Osteoblast (primary cell): ENCODE data around the gene GOLGA1. TPM values are rescaled to one million over a fixed set of nuclear protein-coding genes. Genes with fewer than 3 reads are reported as not detected.

Experiments used
- DNase-seq: peaks from one replicate; pipeline ENCODE4 v3.0.0; 2011; ENCODE audit warnings: low spot score, mixed read lengths; ENCODE audit not compliant: insufficient read length; ENCODE audit errors: missing footprints
- H2AFZ ChIP-seq: 2 replicates; pipeline ENCODE4 v1.6.0; 2011; ENCODE audit warnings: mild to moderate bottlenecking, low read length
- H3K27ac ChIP-seq: 2 replicates; pipeline ENCODE4 v1.5.1; 2011; ENCODE audit warnings: mild to moderate bottlenecking, low read depth, low read length, moderate library complexity
- H3K27me3 ChIP-seq: 2 replicates; pipeline ENCODE4 v1.6.0; 2012; ENCODE audit warnings: mild to moderate bottlenecking, control low read depth, inconsistent platforms, low read length, moderate library complexity; ENCODE audit not compliant: insufficient read depth
- H3K36me3 ChIP-seq: 2 replicates; pipeline ENCODE4 v1.5.1; 2011; ENCODE audit warnings: mild to moderate bottlenecking, low read length, control low read depth, moderate library complexity; ENCODE audit not compliant: insufficient read depth
- H3K4me1 ChIP-seq: 2 replicates; pipeline ENCODE4 v1.5.1; 2011; ENCODE audit warnings: mild to moderate bottlenecking, low read length, control low read depth, moderate library complexity; ENCODE audit not compliant: insufficient read depth
- H3K4me2 ChIP-seq: 2 replicates; pipeline ENCODE4 v1.6.0; 2011; ENCODE audit warnings: mild to moderate bottlenecking, low read length; ENCODE audit not compliant: insufficient read depth
- H3K4me3 ChIP-seq: fragments of 200-600 bp; sonication (generic); 3 replicates; pipeline ENCODE4 v1.5.1; 2012; ENCODE audit warnings: mild to moderate bottlenecking, low read length, inconsistent platforms; ENCODE audit not compliant: insufficient read depth
- H3K79me2 ChIP-seq: 2 replicates; pipeline ENCODE4 v1.6.0; 2012; ENCODE audit warnings: mild to moderate bottlenecking, low read length, control low read depth, inconsistent platforms; ENCODE audit not compliant: insufficient read depth
- H3K9me3 ChIP-seq: 2 replicates; pipeline ENCODE4 v1.5.1; 2011; ENCODE audit warnings: low read depth, low read length, control low read depth
- H4K20me1 ChIP-seq: 2 replicates; pipeline ENCODE4 v1.6.0; 2012; ENCODE audit warnings: mild to moderate bottlenecking, low read length, control low read depth; ENCODE audit not compliant: insufficient read depth
- CTCF ChIP-seq: IDR thresholded peaks from 2 replicates; pipeline ENCODE4 v1.5.1; 2011; ENCODE audit warnings: mild to moderate bottlenecking, low read depth, low read length, moderate library complexity; ENCODE audit errors: extremely low read depth
- total RNA-seq: library from RNA; depleted of rRNA; stranded (reverse); fragments of >200 nt; gene quantifications from 2 replicates; pipeline ENCODE4 v1.2.3, GENCODE V29; 2012

Gene GOLGA1
- total RNA-seq, 1 donor: 13.4 TPM

- Histone ChIP-seq H4K20me1 (no peaks in the 10 kb centered on the region), H3K36me3 (peaks cover 21% of the 10 kb centered on the region), H3K9me3 (no peaks in the 10 kb centered on the region), H3K27ac (peak overlapping the region; percentile 94), H3K27me3 (no peaks in the 10 kb centered on the region), H3K4me2 (peak overlapping the region; percentile 94), H3K4me1 (peaks cover 17% of the 10 kb centered on the region), H2AFZ (peak overlapping the region; percentile 93), H3K4me3 (peak overlapping the region; percentile 93), H3K79me2 (peaks cover 9% of the 10 kb centered on the region)
- no peak for DNase-seq
- no peak for TF ChIP-seq CTCF
These were observed 376 bp downstream of the GOLGA1 start for GRCh38 chr9:124940521-124940893.

GRCh38 chr9:124939944-124940343 is 939 bp downstream of the GOLGA1 start:
- H3K4me1 ChIP-seq: peaks cover 17% of the 10 kb centered on the region
- no peaks in the 10 kb centered on the region for H3K9me3 ChIP-seq
- H3K36me3 ChIP-seq: peaks cover 21% of the 10 kb centered on the region
- H3K27ac ChIP-seq: peak overlapping the region; percentile 94
- H3K27me3 ChIP-seq: no peaks in the 10 kb centered on the region
- peak overlapping the region; percentile 93 for H2AFZ ChIP-seq
- H3K79me2 ChIP-seq: peaks cover 9% of the 10 kb centered on the region
- peak overlapping the region; percentile 94 for H3K4me2 ChIP-seq
- TF ChIP-seq CTCF: no peak
- no peaks in the 10 kb centered on the region for H4K20me1 ChIP-seq
- H3K4me3 ChIP-seq: peak overlapping the region; percentile 93
- DNase-seq: no peak

GRCh38 chr9:124934290-124934689 is 6.6 kb downstream of the GOLGA1 start:
- H2AFZ ChIP-seq: no peak overlapping the region
- H3K4me2 ChIP-seq: no peak overlapping the region
- peaks cover 40% of the 10 kb centered on the region for H3K36me3 ChIP-seq
- TF ChIP-seq CTCF: no peak
- H4K20me1 ChIP-seq: no peaks in the 10 kb centered on the region
- H3K79me2 ChIP-seq: no peaks in the 10 kb centered on the region
- no peaks in the 10 kb centered on the region for H3K9me3 ChIP-seq
- H3K4me1 ChIP-seq: peaks cover 2% of the 10 kb centered on the region
- H3K27ac ChIP-seq: no peak overlapping the region
- H3K4me3 ChIP-seq: no peak overlapping the region
- DNase-seq: no peak
- H3K27me3 ChIP-seq: no peaks in the 10 kb centered on the region

- no peaks in the 10 kb centered on the region for H3K27me3 ChIP-seq
These were observed 8.6 kb downstream of the GOLGA1 start for GRCh38 chr9:124932333-124932732.

More at GRCh38 chr9:124932333-124932732, 8.6 kb downstream of the GOLGA1 start:
- Histone ChIP-seq H3K79me2 (no peaks in the 10 kb centered on the region), H3K4me2 (no peak overlapping the region), H3K36me3 (peaks cover 45% of the 10 kb centered on the region), H3K4me1 (peaks cover 2% of the 10 kb centered on the region), H3K4me3 (no peak overlapping the region), H3K9me3 (no peaks in the 10 kb centered on the region), H3K27ac (no peak overlapping the region), H2AFZ (no peak overlapping the region), H4K20me1 (no peaks in the 10 kb centered on the region)
- no peak for DNase-seq
- no peak for TF ChIP-seq CTCF
